Naive thymus-derived CD4-positive, alpha-beta T cell (primary cell): ENCODE data around the gene RAC2. TPM values are rescaled to one million over a fixed set of nuclear protein-coding genes. Genes with fewer than 3 reads are reported as not detected.

Experiments used
- ATAC-seq: fragments of 150-1000 bp; cut with Tn5 transposase; 2 replicates; pipeline ENCODE4 v1.10.0; 2021; ENCODE audit warnings: mild to moderate bottlenecking, moderate library complexity
- CTCF ChIA-PET: fragments of 350-600 bp; sonication (Branson Sonifier 250); formaldehyde crosslinking; loops from one replicate; lab custom pipeline; 2021; ENCODE audit warnings: antibody characterized with exemption; lab: Charles Lee
- POLR2A ChIA-PET: fragments of 350-600 bp; sonication (Branson Sonifier 250); formaldehyde crosslinking; loops from one replicate; lab custom pipeline; 2021; ENCODE audit warnings: antibody characterized with exemption, inconsistent platforms; lab: Charles Lee
- DNase-seq, 9 donors: peaks; one replicate each; pipeline versions ENCODE4 v3.0.0 to v3.0.0-alpha.2; 2020 to 2022; ENCODE audit warnings: mixed read lengths in 1 of 9
- H3K27ac ChIP-seq: one replicate; pipeline ENCODE4 v1.7.0; 2013; ENCODE audit warnings: mild to moderate bottlenecking, low read depth, low read length, moderate library complexity
- H3K27me3 ChIP-seq, 2 donors: one replicate each; pipeline ENCODE4 v1.7.0; 2013; ENCODE audit warnings: low read length in 2 of 2, mild to moderate bottlenecking in 2 of 2, moderate library complexity in 2 of 2; ENCODE audit not compliant: control insufficient read depth in 2 of 2, insufficient read depth in 2 of 2
- H3K36me3 ChIP-seq, 3 experiments: 1 replicate in 2 of 3; 2 replicates in 1 of 3; pipeline ENCODE4 v1.7.0; 2013; ENCODE audit warnings: low read length in 3 of 3, mild to moderate bottlenecking in 3 of 3, moderate library complexity in 1 of 3; ENCODE audit not compliant: insufficient read depth in 3 of 3, control insufficient read depth in 2 of 3
- H3K4me1 ChIP-seq, 2 donors: one replicate each; pipeline ENCODE4 v1.7.0; 2013; ENCODE audit warnings: low read length in 2 of 2, mild to moderate bottlenecking in 2 of 2, moderate library complexity in 1 of 2; ENCODE audit not compliant: control insufficient read depth in 2 of 2, insufficient read depth in 2 of 2
- H3K4me3 ChIP-seq: 2 replicates; pipeline ENCODE4 v1.7.0; 2013; ENCODE audit warnings: mild to moderate bottlenecking, low read length
- H3K9me3 ChIP-seq, 3 experiments: 1 replicate in 2 of 3; 2 replicates in 1 of 3; pipeline ENCODE4 v1.7.0; 2013; ENCODE audit warnings: low read length in 3 of 3; ENCODE audit not compliant: control insufficient read depth in 2 of 3
- H3K27ac Mint-ChIP-seq, 9 donors: one replicate each; pipeline ENCODE4 v1.8.0; 2020 to 2022; ENCODE audit warnings: mixed read lengths in 9 of 9, mild to moderate bottlenecking in 8 of 9, moderate library complexity in 5 of 9, inconsistent platforms in 2 of 9
- H3K27me3 Mint-ChIP-seq, 5 donors: one replicate each; pipeline ENCODE4 v1.8.0; 2021 to 2022; ENCODE audit warnings: mixed read lengths in 5 of 5, mild to moderate bottlenecking in 1 of 5
- H3K36me3 Mint-ChIP-seq, 5 donors: one replicate each; pipeline ENCODE4 v1.8.0; 2020 to 2022; ENCODE audit warnings: mixed read lengths in 5 of 5, mild to moderate bottlenecking in 3 of 5, inconsistent platforms in 1 of 5
- H3K4me1 Mint-ChIP-seq, 7 donors: one replicate each; pipeline ENCODE4 v1.8.0; 2020 to 2022; ENCODE audit warnings: mixed read lengths in 7 of 7, mild to moderate bottlenecking in 3 of 7, inconsistent platforms in 1 of 7
- H3K4me3 Mint-ChIP-seq, 10 donors: one replicate each; pipeline ENCODE4 v1.8.0; 2020 to 2022; ENCODE audit warnings: mild to moderate bottlenecking in 10 of 10, mixed read lengths in 10 of 10, moderate library complexity in 6 of 10, inconsistent platforms in 2 of 10
- H3K9me3 Mint-ChIP-seq, 11 donors: one replicate each; pipeline ENCODE4 v1.8.0; 2020 to 2022; ENCODE audit warnings: mixed read lengths in 11 of 11, mild to moderate bottlenecking in 4 of 11, inconsistent platforms in 1 of 11, moderate library complexity in 1 of 11
- intact Hi-C, 2 donors: fragments of 100-400 bp; cut with micrococcal nuclease; formaldehyde crosslinking; loops; one replicate each; pipeline ENCODE4 v1.15.1; 2023
- polyA plus RNA-seq, 2 donors: library from polyadenylated mRNA; unstranded; fragments of 300-500 nt; fragmentation: Illumina TruSeq; gene quantifications; one replicate each; pipeline ENCODE4 v1.2.3, GENCODE V29; 2021
- total RNA-seq, 6 experiments: library from RNA in 5 of 6; stranded (reverse) in 5 of 6; gene quantifications; 1 replicate in 5 of 6; 2 replicates in 1 of 6; pipeline ENCODE4 v1.2.3 and lab custom pipeline; 2021 to 2026

RAC2 gene
- total and polyA plus RNA-seq, 7 experiments from 2014 or later: 263 to 886 (median 468) TPM

GRCh38 chr22:37212174-37212906 lies 31.7 kb downstream of the RAC2 start, which contains the start of gene SSTR3:
SSTR3 (minus strand) TSS chr22:37212477; CDS start chr22:37207803, 4,674 bp downstream.
- Mint-ChIP-seq H3K27me3 (no peaks in the 10 kb centered on the region), H3K4me3 (peak within 1 kb of the TSS in 2 of 10 donors; percentile 10 to 61), H3K9me3 (no peaks in the 10 kb centered on the region), H3K27ac (peak within 1 kb of the TSS in 7 of 9 donors; percentile 12 to 93 (median 78)), H3K4me1 (peaks cover 31 to 85% (median 81%) of the 10 kb centered on the region in 7 donors), H3K36me3 (peaks cover 0 to 25% (median 14%) of the 10 kb centered on the region in 5 donors)
- POLR2A ChIA-PET: interaction anchor here (22.1 kb wide), 1 partner anchor 20 kb away, joined by 278 read pairs; no protein-coding TSS in a partner anchor
- H3K27ac ChIP-seq: no peak within 1 kb of the TSS
- H3K36me3 ChIP-seq: peaks cover 0 to 15% (median 3%) of the 10 kb centered on the region in 3 experiments
- DNase-seq (no peak), ATAC-seq (no peak)
- peaks cover 3 to 37% of the 10 kb centered on the region in 2 donors for H3K4me1 ChIP-seq
- no peaks in the 10 kb centered on the region for H3K27me3 ChIP-seq
- no peak within 1 kb of the TSS for H3K4me3 ChIP-seq
- intact Hi-C loops: no loop called here
- CTCF ChIA-PET: interaction anchor here (0.7 kb wide), 1 partner anchor 13 kb away, joined by 3 read pairs; no protein-coding TSS in a partner anchor
- H3K9me3 ChIP-seq: no peaks in the 10 kb centered on the region

- peaks cover 27 to 85% (median 78%) of the 10 kb centered on the region in 7 donors for H3K4me1 Mint-ChIP-seq
- Histone ChIP-seq H3K27me3 (no peaks in the 10 kb centered on the region), H3K4me3 (no peak overlapping the region), H3K27ac (no peak overlapping the region), H3K9me3 (no peaks in the 10 kb centered on the region), H3K36me3 (peaks cover 0 to 19% (median 3%) of the 10 kb centered on the region in 3 experiments), H3K4me1 (peaks cover 0 to 36% of the 10 kb centered on the region in 2 donors)
- H3K27ac Mint-ChIP-seq: peak overlapping the region in 3 of 9 donors; percentile 33 to 93 (median 91)
- DNase-seq (no peak), ATAC-seq (no peak)
- POLR2A ChIA-PET: interaction anchor here (1.5 to 22.1 kb wide), 2 partner anchors 9 to 20 kb away, joined by 3 to 278 read pairs; no protein-coding TSS in a partner anchor
- H3K9me3 Mint-ChIP-seq: no peaks in the 10 kb centered on the region
- intact Hi-C loops: no loop called here
- CTCF ChIA-PET: interaction anchor here (0.7 kb wide), 1 partner anchor 12 kb away, joined by 3 read pairs; no protein-coding TSS in a partner anchor
- no peaks in the 10 kb centered on the region for H3K27me3 Mint-ChIP-seq
- no peak overlapping the region for H3K4me3 Mint-ChIP-seq
- peaks cover 0 to 27% (median 12%) of the 10 kb centered on the region in 5 donors for H3K36me3 Mint-ChIP-seq
Observed at GRCh38 chr22:37211866-37212173, 32.2 kb downstream of the RAC2 start.

DNA sequence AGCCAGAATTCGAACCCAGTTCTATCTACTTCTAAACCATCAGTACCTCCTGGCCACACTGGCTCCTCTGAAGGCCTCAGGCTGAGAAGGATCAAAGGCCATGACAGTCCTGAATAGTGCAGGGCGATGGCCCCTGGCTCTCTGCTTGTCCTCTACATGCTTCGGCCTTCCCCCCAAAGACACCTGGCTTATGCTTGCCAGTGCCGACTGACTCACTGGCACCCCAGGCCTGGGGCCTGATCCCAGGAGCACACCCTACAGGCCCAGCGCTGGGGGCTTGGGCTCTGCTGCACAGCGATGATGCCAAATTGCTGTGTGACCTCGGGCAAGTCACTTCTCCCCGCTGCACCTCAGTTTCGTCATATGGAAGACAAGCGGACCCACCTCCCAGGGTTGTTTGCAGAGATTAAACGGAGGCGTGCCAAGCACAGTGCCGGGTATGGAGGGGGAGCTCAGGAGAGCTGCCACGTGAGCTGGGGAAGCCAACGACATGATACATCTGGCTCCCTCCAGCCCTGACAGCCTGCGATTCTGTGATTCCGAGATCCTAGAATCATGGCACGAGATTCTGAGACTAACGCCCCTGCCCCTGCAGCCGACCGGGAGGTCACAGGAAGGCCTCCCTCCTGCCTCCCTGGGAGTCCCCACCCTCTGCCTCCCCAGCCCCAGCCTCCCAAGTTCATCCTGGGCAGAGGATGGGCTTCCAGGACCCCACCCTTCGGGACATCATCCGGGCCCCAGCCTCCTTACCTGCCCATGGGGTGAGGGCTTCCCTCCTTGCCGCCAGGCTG lies 32.8 kb downstream of the RAC2 start:
- Histone ChIP-seq H3K27ac (no peak overlapping the region), H3K4me3 (no peak overlapping the region), H3K36me3 (peaks cover 0 to 25% (median 3%) of the 10 kb centered on the region in 3 experiments), H3K9me3 (no peaks in the 10 kb centered on the region), H3K27me3 (no peaks in the 10 kb centered on the region), H3K4me1 (peaks cover 0 to 30% of the 10 kb centered on the region in 2 donors)
- POLR2A ChIA-PET: interaction anchor here (1.5 to 22.1 kb wide), 6 partner anchors 8 to 31 kb away, joined by 3 to 278 read pairs (median 58); partner anchors contain the start of gene RAC2
- peaks cover 0 to 27% (median 10%) of the 10 kb centered on the region in 5 donors for H3K36me3 Mint-ChIP-seq
- H3K27ac Mint-ChIP-seq: peak overlapping the region in 6 of 9 donors; percentile 22 to 93 (median 80)
- H3K4me1 Mint-ChIP-seq: peaks cover 24 to 85% (median 75%) of the 10 kb centered on the region in 7 donors
- no peaks in the 10 kb centered on the region for H3K9me3 Mint-ChIP-seq
- no peaks in the 10 kb centered on the region for H3K27me3 Mint-ChIP-seq
- ATAC-seq: no peak
- no peak for DNase-seq
- H3K4me3 Mint-ChIP-seq: no peak overlapping the region
- CTCF ChIA-PET: interaction anchor here (1.4 to 3.1 kb wide), 2 partner anchors 11 to 49 kb away, joined by 5 to 16 read pairs; no protein-coding TSS in a partner anchor
- intact Hi-C loops: no loop called here

GRCh38 chr22:37210041-37210803 lies 33.8 kb downstream of the RAC2 start:
- Mint-ChIP-seq H3K27me3 (no peaks in the 10 kb centered on the region), H3K4me1 (peaks cover 22 to 85% (median 75%) of the 10 kb centered on the region in 7 donors), H3K27ac (peak overlapping the region; percentile 19 to 94 (median 80)), H3K9me3 (no peaks in the 10 kb centered on the region), H3K36me3 (peaks cover 0 to 20% (median 7%) of the 10 kb centered on the region in 5 donors), H3K4me3 (no peak overlapping the region)
- ATAC-seq (no peak), DNase-seq (no peak)
- Histone ChIP-seq H3K9me3 (no peaks in the 10 kb centered on the region), H3K27me3 (no peaks in the 10 kb centered on the region), H3K27ac (peak overlapping the region; percentile 11), H3K36me3 (peaks cover 0 to 27% (median 3%) of the 10 kb centered on the region in 3 experiments), H3K4me3 (no peak overlapping the region), H3K4me1 (peaks cover 0 to 24% of the 10 kb centered on the region in 2 donors)
- ChIA-PET POLR2A (interaction anchor here (1.4 to 22.1 kb wide), 8 partner anchors 8 to 275 kb away, joined by 3 to 278 read pairs (median 30); partner anchors contain the start of gene RAC2), CTCF (interaction anchor here (0.7 to 3.1 kb wide), 6 partner anchors 10 to 50 kb away, joined by 3 to 16 read pairs (median 3); no protein-coding TSS in a partner anchor)
- intact Hi-C loops: no loop called here

DNA sequence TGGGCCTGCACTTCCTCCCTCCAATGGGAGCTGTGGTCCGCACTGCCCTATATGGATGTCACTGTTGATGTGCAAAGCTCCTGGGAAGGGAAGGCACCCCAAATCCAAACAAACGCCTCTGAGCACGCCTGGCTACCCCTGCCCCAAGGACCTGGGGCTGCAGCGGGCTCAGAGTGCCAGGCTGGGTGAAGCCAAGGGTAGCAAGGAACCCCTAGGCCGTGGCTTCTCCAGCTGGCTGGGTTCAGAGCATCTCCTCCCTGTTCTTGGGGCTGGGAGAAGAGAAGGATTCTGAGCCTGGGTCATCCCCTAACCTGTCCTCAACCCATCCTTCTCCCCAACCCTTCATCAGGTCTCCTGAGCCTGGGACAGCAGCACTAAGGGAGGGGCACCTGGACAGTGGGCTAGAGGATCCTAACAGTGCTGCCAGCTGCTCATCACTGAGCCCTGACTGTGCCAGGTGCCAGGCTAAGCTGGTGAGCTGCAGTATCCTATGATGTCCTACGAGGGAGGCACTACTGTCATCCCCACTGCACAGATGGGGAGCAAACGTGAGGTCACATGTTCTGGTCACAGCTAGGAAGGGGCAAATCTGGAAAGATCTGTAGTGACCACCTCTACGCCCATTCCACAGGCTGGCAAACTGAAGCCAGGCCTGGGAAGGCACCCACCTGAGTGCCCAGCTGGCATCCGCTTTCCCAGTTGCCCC lies 34.8 kb downstream of the RAC2 start:
- ATAC-seq (no peak), DNase-seq (no peak)
- Histone ChIP-seq H3K4me1 (peaks cover 0 to 22% of the 10 kb centered on the region in 2 donors), H3K27me3 (no peaks in the 10 kb centered on the region), H3K9me3 (no peaks in the 10 kb centered on the region), H3K36me3 (peaks cover 0 to 20% (median 3%) of the 10 kb centered on the region in 3 experiments), H3K27ac (peak overlapping the region; percentile 63), H3K4me3 (no peak overlapping the region)
- intact Hi-C loops: loop anchor here in 1 of 2 donors (2.0 kb wide), 1 partner anchor 52 kb away; no protein-coding TSS in a partner anchor
- peaks cover 15 to 86% (median 71%) of the 10 kb centered on the region in 7 donors for H3K4me1 Mint-ChIP-seq
- POLR2A ChIA-PET: interaction anchor here (0.6 to 22.1 kb wide), 8 partner anchors 10 to 384 kb away, joined by 3 to 278 read pairs (median 30); partner anchors contain the start of gene RAC2
- peak overlapping the region in 8 of 9 donors; percentile 48 to 96 (median 92) for H3K27ac Mint-ChIP-seq
- H3K27me3 Mint-ChIP-seq: no peaks in the 10 kb centered on the region
- peaks cover 0 to 11% (median 3%) of the 10 kb centered on the region in 5 donors for H3K36me3 Mint-ChIP-seq
- no peaks in the 10 kb centered on the region for H3K9me3 Mint-ChIP-seq
- CTCF ChIA-PET: interaction anchor here (0.7 to 3.1 kb wide), 10 partner anchors 10 to 50 kb away, joined by 3 to 16 read pairs (median 4); partner anchors contain the start of gene RAC2
- peak overlapping the region in 6 of 10 donors; percentile 33 to 78 (median 60) for H3K4me3 Mint-ChIP-seq
